ENCODE measurements around the gene SNU13. TPM values are rescaled to one million over a fixed set of nuclear protein-coding genes. Genes with fewer than 3 reads are reported as not detected.
"Not testable (repeated sequence)": the region's sequence is repeated elsewhere in the genome, so short reads cannot be mapped to it uniquely, and the experiment has no call there.

SNU13 gene
- total and polyA plus RNA-seq, 2 experiments from 2014 or later = 136 to 310 TPM

DNA sequence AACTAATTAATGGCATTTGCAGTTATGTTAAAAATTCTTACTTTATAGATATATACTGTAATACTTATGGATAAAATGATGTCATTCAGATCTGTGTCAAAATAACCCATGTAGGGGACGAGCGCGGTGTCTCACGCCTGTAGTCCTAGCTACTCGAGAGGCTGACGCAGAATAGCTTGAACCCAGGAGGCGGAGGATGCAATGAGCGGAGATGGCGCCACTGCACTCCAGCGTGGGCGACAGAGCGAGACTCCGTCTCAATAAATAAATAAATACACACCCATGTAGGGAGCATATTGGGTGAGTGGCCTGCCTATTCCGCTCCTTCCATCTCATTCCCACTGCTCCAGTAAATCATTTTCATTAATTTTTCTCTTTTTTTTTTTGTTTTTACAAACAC is 7.1 kb downstream of the SNU13 start:
- peak overlapping the region; percentile 74 for H3K4me3 ChIP-seq
- H3K9me2 ChIP-seq (ENCODE audit: insufficient read depth) = no peaks in the 10 kb centered on the region
- peak overlapping the region; percentile 87 for H3K27ac ChIP-seq
- H3K4me1 ChIP-seq (ENCODE audit: insufficient read depth) = peaks cover 19% of the 10 kb centered on the region
- DNase-seq = peak; percentile 24
- H3K4me2 ChIP-seq (ENCODE audit: unreplicated experiment) = peak overlapping the region; percentile 80
- TF ChIP-seq EZH2 (IDR thresholded peaks at IDR 0.05; ENCODE audit: insufficient read depth, poor library complexity, severe bottlenecking) (no peak), EZH2phosphoT487 (IDR thresholded peaks at IDR 0.05; ENCODE audit: insufficient read depth, low read depth) (no peak)
- peaks cover 15% of the 10 kb centered on the region for H3F3A ChIP-seq (ENCODE audit: insufficient read depth)
- peak overlapping the region; percentile 65; the same call in 1 of the 2 replicates for H2AFZ ChIP-seq
- no peaks in the 10 kb centered on the region for H3K9me3 ChIP-seq (ENCODE audit: low read depth)
- no peaks in the 10 kb centered on the region for H4K20me1 ChIP-seq (ENCODE audit: insufficient read depth)
- H3K27me3 ChIP-seq (replicated peaks; ENCODE audit: insufficient read depth) = no peaks in the 10 kb centered on the region
- in situ Hi-C loops (cut with MboI) = no loop called here
- peaks cover 100% of the 10 kb centered on the region for H3K79me2 ChIP-seq (ENCODE audit: insufficient read depth)
- peaks cover 16% of the 10 kb centered on the region for H3K36me3 ChIP-seq (ENCODE audit: low read depth)
- H3K9ac ChIP-seq = peak overlapping the region; percentile 91
- WGBS, 2 experiments (ENCODE audit: low coverage in 1 of 2, low lambda C conversion rate in 2 of 2, missing lambda C conversion rate in 2 of 2) = 60 to 82% methylated on average over 14 of the region's 14 CpGs

DNA sequence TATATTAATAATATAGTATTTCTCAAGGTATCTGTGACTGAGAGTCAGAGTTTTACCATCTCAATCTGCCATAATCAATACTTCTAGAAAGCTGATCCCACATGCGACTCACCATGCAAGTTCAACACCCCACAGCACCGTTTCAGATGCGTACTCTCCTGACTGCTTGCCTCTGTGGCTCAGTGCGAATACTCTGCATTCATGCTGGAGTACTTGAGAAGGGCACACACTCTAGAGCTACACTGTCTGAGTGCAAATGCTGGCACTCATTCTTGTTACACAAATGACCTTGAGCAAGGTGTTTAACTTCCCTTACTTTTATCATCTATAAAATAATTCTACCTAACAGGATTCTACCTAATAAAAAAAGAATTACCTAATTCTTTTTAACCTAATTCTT is 12.5 kb downstream of the SNU13 start:
- H3K4me2 ChIP-seq (ENCODE audit: unreplicated experiment) = no peak overlapping the region
- H3F3A ChIP-seq (ENCODE audit: insufficient read depth) = 0 out of 2 replicates have a peak, but pooled peaks cover under 1% of the 10 kb centered on the region
- in situ Hi-C loops (cut with MboI) = no loop called here
- H3K9ac ChIP-seq = no peak overlapping the region
- no peak overlapping the region for H3K27ac ChIP-seq
- no peak overlapping the region for H2AFZ ChIP-seq
- H3K27me3 ChIP-seq (replicated peaks; ENCODE audit: insufficient read depth) = no peaks in the 10 kb centered on the region
- TF ChIP-seq EZH2phosphoT487 (IDR thresholded peaks at IDR 0.05; ENCODE audit: insufficient read depth, low read depth) (no peak), EZH2 (IDR thresholded peaks at IDR 0.05; ENCODE audit: insufficient read depth, poor library complexity, severe bottlenecking) (no peak)
- H3K36me3 ChIP-seq (ENCODE audit: low read depth) = peaks cover 24% of the 10 kb centered on the region
- DNase-seq = no peak
- H3K4me1 ChIP-seq (ENCODE audit: insufficient read depth) = no peaks in the 10 kb centered on the region; the same call in 1 of the 2 replicates
- no peak overlapping the region for H3K4me3 ChIP-seq
- no peaks in the 10 kb centered on the region for H3K9me3 ChIP-seq (ENCODE audit: low read depth)
- peaks cover 99% of the 10 kb centered on the region for H3K79me2 ChIP-seq (ENCODE audit: insufficient read depth)
- no peaks in the 10 kb centered on the region for H3K9me2 ChIP-seq (ENCODE audit: insufficient read depth)
- WGBS, 2 experiments (ENCODE audit: low coverage in 1 of 2, low lambda C conversion rate in 2 of 2, missing lambda C conversion rate in 2 of 2) = 85 to 89% methylated on average over 4 of the region's 4 CpGs
- no peaks in the 10 kb centered on the region for H4K20me1 ChIP-seq (ENCODE audit: insufficient read depth)

- Histone ChIP-seq H3K9me3 (ENCODE audit: low read depth) (no peaks in the 10 kb centered on the region), H3F3A (ENCODE audit: insufficient read depth) (peaks cover 12% of the 10 kb centered on the region; the same call in 1 of the 2 replicates), H3K79me2 (ENCODE audit: insufficient read depth) (peaks cover 97% of the 10 kb centered on the region), H3K36me3 (ENCODE audit: low read depth) (peaks cover 20% of the 10 kb centered on the region), H3K9ac (no peak overlapping the region), H3K4me3 (no peak overlapping the region), H2AFZ (no peak overlapping the region), H3K27ac (no peak overlapping the region), H3K4me2 (ENCODE audit: unreplicated experiment) (no peak overlapping the region), H3K27me3 (replicated peaks; ENCODE audit: insufficient read depth) (no peaks in the 10 kb centered on the region), H4K20me1 (ENCODE audit: insufficient read depth) (no peaks in the 10 kb centered on the region), H3K9me2 (ENCODE audit: insufficient read depth) (no peaks in the 10 kb centered on the region), H3K4me1 (ENCODE audit: insufficient read depth) (peaks cover 5% of the 10 kb centered on the region)
- TF ChIP-seq EZH2 (IDR thresholded peaks at IDR 0.05; ENCODE audit: insufficient read depth, poor library complexity, severe bottlenecking) = no peak
- TF ChIP-seq EZH2phosphoT487 (IDR thresholded peaks at IDR 0.05; ENCODE audit: insufficient read depth, low read depth) = no peak
- in situ Hi-C loops (cut with MboI) = no loop called here
- 82 to 90% methylated on average over 12 of the region's 12 CpGs for WGBS, 2 experiments (ENCODE audit: low coverage in 1 of 2, low lambda C conversion rate in 2 of 2, missing lambda C conversion rate in 2 of 2)
- no peak for DNase-seq
Measured at GRCh38 chr22:41674846-41675340, 13.8 kb downstream of the SNU13 start.

DNA sequence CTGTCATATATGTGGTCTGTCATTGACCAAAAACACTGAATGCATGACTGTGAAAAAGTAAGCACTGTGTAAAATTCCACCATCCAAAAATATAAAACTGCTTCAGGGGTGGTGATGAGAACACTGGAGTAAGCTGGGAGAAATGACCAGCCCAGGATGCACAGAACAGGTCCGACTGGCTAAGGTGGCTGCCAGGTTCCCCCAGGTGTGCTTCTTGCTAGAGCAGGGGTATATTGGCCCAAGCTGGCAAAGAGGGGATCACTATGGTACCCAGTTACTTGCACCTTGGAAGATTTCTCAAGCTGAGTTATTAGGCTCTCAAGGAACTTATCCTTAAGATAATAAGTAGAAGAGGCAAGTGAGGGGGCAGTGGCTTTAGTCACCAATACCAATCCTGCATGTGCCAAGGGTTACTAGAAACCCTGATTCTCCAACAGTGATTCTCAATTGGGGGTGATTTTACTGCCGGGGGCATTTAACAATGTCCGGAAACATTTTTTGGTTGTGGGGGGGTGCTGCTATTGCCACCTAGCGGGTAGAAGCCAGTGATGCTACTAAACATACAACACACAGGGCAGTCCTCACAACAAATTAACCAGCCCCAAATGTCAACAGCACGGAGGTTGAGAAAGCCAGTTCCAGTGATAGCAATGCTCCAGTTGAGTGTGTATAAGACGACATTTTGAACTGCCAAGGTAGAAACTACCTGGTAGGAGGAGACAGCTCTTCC is 15.7 kb downstream of the SNU13 start:
- H3K27ac ChIP-seq = no peak overlapping the region
- peaks cover 24% of the 10 kb centered on the region for H3K4me1 ChIP-seq (ENCODE audit: insufficient read depth)
- 72 to 83% methylated on average over 6 of the region's 6 CpGs for WGBS, 2 experiments (ENCODE audit: low coverage in 1 of 2, low lambda C conversion rate in 2 of 2, missing lambda C conversion rate in 2 of 2)
- H4K20me1 ChIP-seq (ENCODE audit: insufficient read depth) = no peaks in the 10 kb centered on the region
- H3K9ac ChIP-seq = no peak overlapping the region
- peaks cover 29% of the 10 kb centered on the region for H3F3A ChIP-seq (ENCODE audit: insufficient read depth)
- H3K9me3 ChIP-seq (ENCODE audit: low read depth) = no peaks in the 10 kb centered on the region
- H3K4me2 ChIP-seq (ENCODE audit: unreplicated experiment) = no peak overlapping the region
- peaks cover 78% of the 10 kb centered on the region for H3K79me2 ChIP-seq (ENCODE audit: insufficient read depth)
- in situ Hi-C loops (cut with MboI) = no loop called here
- peaks cover 8% of the 10 kb centered on the region; the same call in 1 of the 2 replicates for H3K36me3 ChIP-seq (ENCODE audit: low read depth)
- DNase-seq = peak; percentile 49
- no peaks in the 10 kb centered on the region for H3K27me3 ChIP-seq (replicated peaks; ENCODE audit: insufficient read depth)
- no peak overlapping the region for H2AFZ ChIP-seq
- TF ChIP-seq EZH2 (IDR thresholded peaks at IDR 0.05; ENCODE audit: insufficient read depth, poor library complexity, severe bottlenecking) (no peak), EZH2phosphoT487 (IDR thresholded peaks at IDR 0.05; ENCODE audit: insufficient read depth, low read depth) (no peak)
- H3K9me2 ChIP-seq (ENCODE audit: insufficient read depth) = no peaks in the 10 kb centered on the region
- H3K4me3 ChIP-seq = no peak overlapping the region

DNA sequence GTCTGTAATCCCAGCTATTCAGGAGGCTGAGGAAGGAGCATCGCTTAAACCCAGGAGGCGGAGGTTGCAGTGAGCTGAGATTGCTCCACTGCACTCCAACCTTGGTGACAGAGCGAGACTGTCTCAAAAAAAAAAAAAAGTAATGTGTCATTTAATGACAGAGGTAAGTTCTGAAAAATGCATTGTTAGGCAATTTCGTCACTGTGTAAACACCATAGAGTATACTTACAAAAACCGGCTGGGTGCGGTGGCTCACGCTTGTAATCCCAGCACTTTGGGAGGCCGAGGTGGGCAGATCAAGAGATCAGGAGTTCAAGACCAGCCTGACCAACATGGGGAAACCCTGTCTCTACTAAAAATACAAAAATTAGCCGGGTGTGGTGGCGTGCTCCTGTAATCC is 16.6 kb downstream of the SNU13 start:
- H4K20me1 ChIP-seq (ENCODE audit: insufficient read depth); H3K9ac ChIP-seq; H3K9me3 ChIP-seq (ENCODE audit: low read depth); H3K27me3 ChIP-seq (replicated peaks; ENCODE audit: insufficient read depth); H3K4me3 ChIP-seq; H3K36me3 ChIP-seq (ENCODE audit: low read depth); H3K9me2 ChIP-seq (ENCODE audit: insufficient read depth); H2AFZ ChIP-seq; in situ Hi-C loops (cut with MboI); H3K27ac ChIP-seq; DNase-seq; H3K4me2 ChIP-seq (ENCODE audit: unreplicated experiment): not testable (repeated sequence)
- Histone ChIP-seq H3K4me1 (ENCODE audit: insufficient read depth) (peaks cover 31% of the 10 kb centered on the region), H3F3A (ENCODE audit: insufficient read depth) (peaks cover 35% of the 10 kb centered on the region), H3K79me2 (ENCODE audit: insufficient read depth) (peaks cover 69% of the 10 kb centered on the region)
- WGBS, 2 experiments (ENCODE audit: low coverage in 1 of 2, low lambda C conversion rate in 2 of 2, missing lambda C conversion rate in 2 of 2) = 93 to 97% methylated on average over 10 of the region's 10 CpGs
